Nephron progenitor cell (in vitro differentiated cells): ENCODE data around the gene GABRR2.

Source experiments
- DNase-seq: peaks from one replicate; pipeline ENCODE4 v3.0.0; 2021
- H3K27ac Mint-ChIP-seq: 2 replicates; pipeline ENCODE4 v1.8.0; 2021; ENCODE audit warnings: mild to moderate bottlenecking, moderate library complexity, mixed read lengths
- H3K27me3 Mint-ChIP-seq: 2 replicates; pipeline ENCODE4 v1.8.0; 2021; ENCODE audit warnings: mild to moderate bottlenecking, low read depth, mixed read lengths; ENCODE audit not compliant: poor library complexity
- H3K36me3 Mint-ChIP-seq: 2 replicates; pipeline ENCODE4 v1.8.0; 2021; ENCODE audit warnings: low read depth, mixed read lengths
- H3K4me1 Mint-ChIP-seq: 2 replicates; pipeline ENCODE4 v1.8.0; 2021; ENCODE audit warnings: mixed read lengths
- H3K4me3 Mint-ChIP-seq: 2 replicates; pipeline ENCODE4 v1.8.0; 2021; ENCODE audit warnings: mild to moderate bottlenecking, moderate library complexity, mixed read lengths
- H3K9me3 Mint-ChIP-seq: 2 replicates; pipeline ENCODE4 v1.8.0; 2021; ENCODE audit warnings: mild to moderate bottlenecking, moderate library complexity, mixed read lengths
- CTCF ChIP-seq: fragments of 200-600 bp; sonication (generic); IDR thresholded peaks from 2 replicates; pipeline ENCODE4 v1.5.0; 2021; ENCODE audit warnings: antibody characterized with exemption

GABRR2 gene

GRCh38 chr6:89320012-89320559 is 5.0 kb upstream of the GABRR2 start:
- no peak for DNase-seq
- Mint-ChIP-seq H3K4me1 (peaks cover 8% of the 10 kb centered on the region), H3K36me3 (peaks cover 59% of the 10 kb centered on the region), H3K27me3 (peaks cover 3% of the 10 kb centered on the region), H3K9me3 (peaks cover 34% of the 10 kb centered on the region), H3K4me3 (no peak overlapping the region), H3K27ac (no peak overlapping the region)
- TF ChIP-seq CTCF: no peak

GRCh38 chr6:89317067-89317466 is 2.0 kb upstream of the GABRR2 start:
- peaks cover 33% of the 10 kb centered on the region for H3K9me3 Mint-ChIP-seq
- peaks cover 47% of the 10 kb centered on the region for H3K36me3 Mint-ChIP-seq
- no peak overlapping the region for H3K4me3 Mint-ChIP-seq
- peaks cover 3% of the 10 kb centered on the region for H3K4me1 Mint-ChIP-seq
- no peak overlapping the region for H3K27ac Mint-ChIP-seq
- no peak for DNase-seq
- H3K27me3 Mint-ChIP-seq: peaks cover 3% of the 10 kb centered on the region
- TF ChIP-seq CTCF: no peak

GRCh38 chr6:89314692-89315091 is 407 bp downstream of the GABRR2 start:
- Mint-ChIP-seq H3K27me3 (peaks cover 3% of the 10 kb centered on the region), H3K36me3 (peaks cover 26% of the 10 kb centered on the region), H3K4me3 (no peak overlapping the region), H3K27ac (no peak overlapping the region), H3K9me3 (peaks cover 12% of the 10 kb centered on the region), H3K4me1 (peaks cover 20% of the 10 kb centered on the region)
- no peak for TF ChIP-seq CTCF
- DNase-seq: no peak

GRCh38 chr6:89313006-89313405 is 2.1 kb downstream of the GABRR2 start:
- TF ChIP-seq CTCF: no peak
- peaks cover 20% of the 10 kb centered on the region for H3K4me1 Mint-ChIP-seq
- H3K9me3 Mint-ChIP-seq: peaks cover under 1% of the 10 kb centered on the region
- H3K27me3 Mint-ChIP-seq: peaks cover under 1% of the 10 kb centered on the region
- no peak overlapping the region for H3K4me3 Mint-ChIP-seq
- no peak overlapping the region for H3K27ac Mint-ChIP-seq
- peaks cover 14% of the 10 kb centered on the region for H3K36me3 Mint-ChIP-seq
- DNase-seq: no peak

GRCh38 chr6:89311853-89312531 is 3.1 kb downstream of the GABRR2 start:
- peak overlapping the region; percentile 86 for H3K27ac Mint-ChIP-seq
- peaks cover 4% of the 10 kb centered on the region for H3K27me3 Mint-ChIP-seq
- H3K4me3 Mint-ChIP-seq: no peak overlapping the region
- H3K9me3 Mint-ChIP-seq: no peaks in the 10 kb centered on the region
- TF ChIP-seq CTCF: peak; percentile 39
- DNase-seq: peak; percentile 49
- H3K36me3 Mint-ChIP-seq: peaks cover 6% of the 10 kb centered on the region
- H3K4me1 Mint-ChIP-seq: peaks cover 20% of the 10 kb centered on the region

- H3K27me3 Mint-ChIP-seq: peaks cover 4% of the 10 kb centered on the region
- peak overlapping the region; percentile 86 for H3K27ac Mint-ChIP-seq
Observed at GRCh38 chr6:89311530-89311852, 3.6 kb downstream of the GABRR2 start.

More at GRCh38 chr6:89311530-89311852, 3.6 kb downstream of the GABRR2 start:
- no peak for DNase-seq
- Mint-ChIP-seq H3K4me1 (peaks cover 20% of the 10 kb centered on the region), H3K9me3 (no peaks in the 10 kb centered on the region), H3K36me3 (peaks cover 6% of the 10 kb centered on the region), H3K4me3 (no peak overlapping the region)
- TF ChIP-seq CTCF: no peak
